Neural crest cell (in vitro differentiated cells): ENCODE data around the gene TNS2. TPM values are rescaled to one million over a fixed set of nuclear protein-coding genes. Genes with fewer than 3 reads are reported as not detected.

Experiments
- DNase-seq: peaks from one replicate; pipeline ENCODE4 v3.0.0; 2021; ENCODE audit warnings: low read depth, mixed read lengths, low spot score
- H3K27ac Mint-ChIP-seq: one replicate; pipeline ENCODE4 v1.8.0; 2021; ENCODE audit warnings: mild to moderate bottlenecking, mixed read lengths; ENCODE audit not compliant: unreplicated experiment
- H3K27me3 Mint-ChIP-seq: 2 replicates; pipeline ENCODE4 v1.8.0; 2021; ENCODE audit warnings: low read depth, mild to moderate bottlenecking, mixed read lengths
- H3K36me3 Mint-ChIP-seq: 2 replicates; pipeline ENCODE4 v1.8.0; 2021; ENCODE audit warnings: low read depth, mild to moderate bottlenecking, mixed read lengths
- H3K4me1 Mint-ChIP-seq: 2 replicates; pipeline ENCODE4 v1.8.0; 2021; ENCODE audit warnings: mixed read lengths
- H3K4me3 Mint-ChIP-seq: one replicate; pipeline ENCODE4 v1.8.0; 2021; ENCODE audit warnings: mild to moderate bottlenecking, mixed read lengths
- H3K9me3 Mint-ChIP-seq: 2 replicates; pipeline ENCODE4 v1.8.0; 2021; ENCODE audit warnings: mixed read lengths
- CTCF ChIP-seq: fragments of 200-600 bp; sonication (generic); conservative IDR thresholded peaks from 2 replicates; pipeline ENCODE4 v1.5.0; 2021; ENCODE audit warnings: antibody characterized with exemption, mild to moderate bottlenecking
- long read RNA-seq: library from polyadenylated mRNA; unstranded; transcript quantifications from one replicate; pipeline ENCODE4 v2.0.0, GENCODE V29; 2020
- total RNA-seq: library from RNA; stranded (reverse); gene quantifications from 2 replicates; pipeline ENCODE4 v1.2.1, GENCODE V29; 2021

The TNS2 gene
- 14.2 and 22.8 TPM in 2 replicates for total RNA-seq
- long read RNA-seq, partial matches to known transcripts, result 2 of 2 reads
- long read RNA-seq, other reads (novel, unspliced or antisense), result 0 of 2 reads

- DNase-seq, result no peak
- Mint-ChIP-seq H3K27me3 (peaks cover 7% of the 10 kb centered on the region), H3K4me3 (peak within 1 kb of the TSS; percentile 88), H3K36me3 (no peaks in the 10 kb centered on the region), H3K9me3 (no peaks in the 10 kb centered on the region), H3K4me1 (peaks cover 72% of the 10 kb centered on the region), H3K27ac (peak within 1 kb of the TSS; percentile 43)
- no peak for TF ChIP-seq CTCF
Measured at GRCh38 chr12:53049571-53050318, at the start of gene TNS2. TSS of gene TNS2 (plus strand) at chr12:53050065. CDS start at chr12:53050186, 121 bp downstream.

- Mint-ChIP-seq H3K4me3 (peak overlapping the region; percentile 86), H3K9me3 (peaks cover 2% of the 10 kb centered on the region), H3K4me1 (peaks cover 43% of the 10 kb centered on the region), H3K27ac (no peak overlapping the region), H3K36me3 (peaks cover 6% of the 10 kb centered on the region), H3K27me3 (peaks cover 18% of the 10 kb centered on the region)
- TF ChIP-seq CTCF, result no peak
- DNase-seq, result no peak
Measured at GRCh38 chr12:53004178-53004577, 45.7 kb upstream of the TNS2 start.

- Mint-ChIP-seq H3K4me1 (peaks cover 45% of the 10 kb centered on the region), H3K36me3 (peaks cover 6% of the 10 kb centered on the region)
- TF ChIP-seq CTCF, result no peak
Measured at GRCh38 chr12:53004582-53004981, 45.3 kb upstream of the TNS2 start.

GRCh38 chr12:53005215-53005985, 44.5 kb upstream of the TNS2 start:
- H3K9me3 Mint-ChIP-seq, result peaks cover 2% of the 10 kb centered on the region
- H3K27ac Mint-ChIP-seq, result peak overlapping the region; percentile 100
- peaks cover 53% of the 10 kb centered on the region for H3K4me1 Mint-ChIP-seq
- TF ChIP-seq CTCF, result no peak
- H3K27me3 Mint-ChIP-seq, result peaks cover 10% of the 10 kb centered on the region
- DNase-seq, result no peak
- peak overlapping the region; percentile 100 for H3K4me3 Mint-ChIP-seq
- peaks cover 12% of the 10 kb centered on the region for H3K36me3 Mint-ChIP-seq

More at GRCh38 chr12:53004582-53004981, 45.3 kb upstream of the TNS2 start:
- DNase-seq, result no peak
- Mint-ChIP-seq H3K4me3 (peak overlapping the region; percentile 86), H3K27me3 (peaks cover 15% of the 10 kb centered on the region), H3K9me3 (peaks cover 2% of the 10 kb centered on the region), H3K27ac (no peak overlapping the region)

- peak within 1 kb of the TSS; percentile 100 for H3K27ac Mint-ChIP-seq
- peak; percentile 98 for DNase-seq
- H3K4me1 Mint-ChIP-seq, result peaks cover 57% of the 10 kb centered on the region
- peaks cover 2% of the 10 kb centered on the region for H3K9me3 Mint-ChIP-seq
- H3K36me3 Mint-ChIP-seq, result peaks cover 13% of the 10 kb centered on the region
- peak within 1 kb of the TSS; percentile 100 for H3K4me3 Mint-ChIP-seq
- H3K27me3 Mint-ChIP-seq, result peaks cover 10% of the 10 kb centered on the region
- TF ChIP-seq CTCF, result no peak
Measured at GRCh38 chr12:53005986-53006809, 43.7 kb upstream of the TNS2 start, which contains the start of gene EIF4B. TSS of gene EIF4B (plus strand) at chr12:53006456. CDS start at chr12:53006484, 28 bp downstream.
